ENCODE data around the gene CEACAM5. TPM values are rescaled to one million over a fixed set of nuclear protein-coding genes. Genes with fewer than 3 reads are reported as not detected.

Gene CEACAM5
- polyA plus RNA-seq, 3 donors = not detected

GRCh38 chr19:41690801-41691065 lies 17.7 kb upstream of the CEACAM5 start:
- H3K9ac ChIP-seq (ENCODE audit: insufficient read depth, low read length, poor library complexity, severe bottlenecking) = no peak overlapping the region
- H3K4me1 Mint-ChIP-seq = peaks cover 3% of the 10 kb centered on the region
- H3K36me3 Mint-ChIP-seq = no peaks in the 10 kb centered on the region
- DNase-seq = peak in 1 of 3 donors; percentile 44
- peaks cover 0 to 14% of the 10 kb centered on the region in 2 donors for H3K27me3 ChIP-seq (ENCODE audit: control insufficient read depth in 2 of 2, insufficient read depth in 2 of 2, low read length in 2 of 2)
- no peak overlapping the region for H3K4me2 ChIP-seq (replicated peaks; ENCODE audit: extremely low read depth, low read length, poor library complexity, severe bottlenecking)
- no peaks in the 10 kb centered on the region for H3K36me3 ChIP-seq (replicated peaks in 1 of 2; ENCODE audit: control insufficient read depth in 1 of 2, insufficient read depth in 2 of 2, low read length in 2 of 2)
- no peak overlapping the region for H2AFZ ChIP-seq (ENCODE audit: insufficient read depth, low read depth, low read length, poor library complexity, severe bottlenecking)
- no peak overlapping the region for H3K27ac Mint-ChIP-seq
- no peaks in the 10 kb centered on the region for H3K4me1 ChIP-seq (ENCODE audit: control insufficient read depth in 1 of 2, insufficient read depth in 2 of 2, low read length in 2 of 2)
- intact Hi-C loops (cut with micrococcal nuclease) = no loop called here
- peaks cover 0 to 7% of the 10 kb centered on the region in 2 donors for H3K9me3 ChIP-seq (replicated peaks in 1 of 2; ENCODE audit: control insufficient read depth in 1 of 2, insufficient read depth in 1 of 2, low read length in 2 of 2)
- H3K27me3 Mint-ChIP-seq (ENCODE audit: low read depth in 3 of 3) = peaks cover 23 to 53% (median 24%) of the 10 kb centered on the region in 3 donors
- no peak overlapping the region for H3K4me3 Mint-ChIP-seq
- no peak for TF ChIP-seq CTCF (IDR thresholded peaks at IDR 0.05)
- H3K4me3 ChIP-seq (replicated peaks in 1 of 3; ENCODE audit: low read depth in 2 of 3, low read length in 3 of 3) = no peak overlapping the region
- no peaks in the 10 kb centered on the region for H3K79me2 ChIP-seq (ENCODE audit: insufficient read depth, low read length)
- H3K27ac ChIP-seq (ENCODE audit: low read depth in 1 of 2, low read length in 2 of 2) = no peak overlapping the region
- 100% methylated on average over 1 of the region's 3 CpGs for whole genome bisulfite sequencing (ENCODE audit: insufficient coverage)
- peaks cover 0 to 17% (median 12%) of the 10 kb centered on the region in 7 donors for H3K9me3 Mint-ChIP-seq
- no peaks in the 10 kb centered on the region for H4K20me1 ChIP-seq (ENCODE audit: insufficient read depth, low read length)

- 77% methylated on average over 7 of the region's 20 CpGs for WGBS (ENCODE audit: insufficient coverage)
- H3K4me1 ChIP-seq (ENCODE audit: control insufficient read depth in 1 of 2, insufficient read depth in 2 of 2, low read length in 2 of 2) = no peaks in the 10 kb centered on the region
- H3K9me3 Mint-ChIP-seq = peaks cover 0 to 17% (median 12%) of the 10 kb centered on the region in 7 donors
- no peak overlapping the region for H3K9ac ChIP-seq (ENCODE audit: insufficient read depth, low read length, poor library complexity, severe bottlenecking)
- TF ChIP-seq CTCF (IDR thresholded peaks at IDR 0.05) = peak; percentile 88
- no peaks in the 10 kb centered on the region for H4K20me1 ChIP-seq (ENCODE audit: insufficient read depth, low read length)
- peaks cover 25 to 55% (median 29%) of the 10 kb centered on the region in 3 donors for H3K27me3 Mint-ChIP-seq (ENCODE audit: low read depth in 3 of 3)
- DNase-seq = peak; percentile 11 to 28 (median 19)
- no peaks in the 10 kb centered on the region for H3K36me3 ChIP-seq (replicated peaks in 1 of 2; ENCODE audit: control insufficient read depth in 1 of 2, insufficient read depth in 2 of 2, low read length in 2 of 2)
- H3K4me1 Mint-ChIP-seq = peaks cover 3% of the 10 kb centered on the region
- intact Hi-C loops (cut with micrococcal nuclease) = no loop called here
- peaks cover 0 to 7% of the 10 kb centered on the region in 2 donors for H3K9me3 ChIP-seq (replicated peaks in 1 of 2; ENCODE audit: control insufficient read depth in 1 of 2, insufficient read depth in 1 of 2, low read length in 2 of 2)
- no peak overlapping the region for H3K4me2 ChIP-seq (replicated peaks; ENCODE audit: extremely low read depth, low read length, poor library complexity, severe bottlenecking)
- no peak overlapping the region for H3K4me3 ChIP-seq (replicated peaks in 1 of 3; ENCODE audit: low read depth in 2 of 3, low read length in 3 of 3)
- H3K36me3 Mint-ChIP-seq = no peaks in the 10 kb centered on the region
- peaks cover 0 to 14% of the 10 kb centered on the region in 2 donors for H3K27me3 ChIP-seq (ENCODE audit: control insufficient read depth in 2 of 2, insufficient read depth in 2 of 2, low read length in 2 of 2)
- H2AFZ ChIP-seq (ENCODE audit: insufficient read depth, low read depth, low read length, poor library complexity, severe bottlenecking) = no peak overlapping the region
- peak overlapping the region in 1 of 2 donors; percentile 50 for H3K4me3 Mint-ChIP-seq
- no peaks in the 10 kb centered on the region for H3K79me2 ChIP-seq (ENCODE audit: insufficient read depth, low read length)
- H3K27ac ChIP-seq (ENCODE audit: low read depth in 1 of 2, low read length in 2 of 2) = no peak overlapping the region
- H3K27ac Mint-ChIP-seq = peak overlapping the region in 2 of 7 donors; percentile 5 to 52
These were observed 17.0 kb upstream of the CEACAM5 start for GRCh38 chr19:41691268-41691970.
